GM12891 (cell line): ENCODE measurements around the gene NPR1.

Source experiments
- PAX5 ChIP-seq: IDR thresholded peaks from 2 replicates; pipeline ENCODE4 v1.6.1; 2011; ENCODE audit warnings: low read length, moderate library complexity, mild to moderate bottlenecking; ENCODE audit not compliant: insufficient read depth, severe bottlenecking
- POLR2A ChIP-seq: IDR thresholded peaks from 2 replicates; pipeline ENCODE4 v1.6.1; 2011; ENCODE audit warnings: low read depth, low read length, control low read depth
- POLR2AphosphoS5 ChIP-seq: IDR thresholded peaks from 2 replicates; pipeline ENCODE4 v1.6.1; 2011; ENCODE audit warnings: low read depth, low read length, control low read depth
- POU2F2 ChIP-seq: IDR thresholded peaks from 2 replicates; pipeline ENCODE4 v1.6.1; 2011; ENCODE audit warnings: low read depth, mild to moderate bottlenecking, control low read depth, low read length, moderate library complexity
- SPI1 ChIP-seq: IDR thresholded peaks from 2 replicates; pipeline ENCODE4 v1.6.1; 2011; ENCODE audit warnings: low read depth, low read length, control low read depth
- TAF1 ChIP-seq: IDR thresholded peaks from 2 replicates; pipeline ENCODE4 v1.6.1; 2011; ENCODE audit warnings: low read depth, low read length, control low read depth

- TF ChIP-seq POLR2A, result no peak
- TF ChIP-seq POLR2AphosphoS5, result no peak
- no peak for TF ChIP-seq POU2F2
- TF ChIP-seq SPI1, result no peak
- no peak for TF ChIP-seq TAF1
- TF ChIP-seq PAX5, result no peak
These were observed 9.8 kb downstream of the NPR1 start for GRCh38 chr1:153688276-153688675.
